Transverse colon (tissue), 3 donors: ENCODE measurements around the gene ATXN7L2.

Experiments
- EP300 ChIP-seq: sonication (generic); formaldehyde crosslinking; IDR thresholded peaks from one replicate; pipeline ENCODE4 v1.6.1; 2017; ENCODE audit warnings: antibody characterized with exemption, low read depth
- TF ChIP-seq, protein P1 (sequence below), 5 experiments: fragments of 200-600 bp in 3 of 5; fragments of 450-650 bp in 2 of 5; sonication (generic) in 3 of 5; IDR thresholded peaks; 1 replicate in 2 of 5; 2 replicates in 3 of 5; pipeline ENCODE4 v1.5.1; 2016 to 2017; ENCODE audit warnings: antibody characterized with exemption in 5 of 5, inconsistent platforms in 3 of 5, mild to moderate bottlenecking in 2 of 5, moderate library complexity in 1 of 5

- TF ChIP-seq, protein P1, sequence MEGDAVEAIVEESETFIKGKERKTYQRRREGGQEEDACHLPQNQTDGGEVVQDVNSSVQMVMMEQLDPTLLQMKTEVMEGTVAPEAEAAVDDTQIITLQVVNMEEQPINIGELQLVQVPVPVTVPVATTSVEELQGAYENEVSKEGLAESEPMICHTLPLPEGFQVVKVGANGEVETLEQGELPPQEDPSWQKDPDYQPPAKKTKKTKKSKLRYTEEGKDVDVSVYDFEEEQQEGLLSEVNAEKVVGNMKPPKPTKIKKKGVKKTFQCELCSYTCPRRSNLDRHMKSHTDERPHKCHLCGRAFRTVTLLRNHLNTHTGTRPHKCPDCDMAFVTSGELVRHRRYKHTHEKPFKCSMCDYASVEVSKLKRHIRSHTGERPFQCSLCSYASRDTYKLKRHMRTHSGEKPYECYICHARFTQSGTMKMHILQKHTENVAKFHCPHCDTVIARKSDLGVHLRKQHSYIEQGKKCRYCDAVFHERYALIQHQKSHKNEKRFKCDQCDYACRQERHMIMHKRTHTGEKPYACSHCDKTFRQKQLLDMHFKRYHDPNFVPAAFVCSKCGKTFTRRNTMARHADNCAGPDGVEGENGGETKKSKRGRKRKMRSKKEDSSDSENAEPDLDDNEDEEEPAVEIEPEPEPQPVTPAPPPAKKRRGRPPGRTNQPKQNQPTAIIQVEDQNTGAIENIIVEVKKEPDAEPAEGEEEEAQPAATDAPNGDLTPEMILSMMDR (IDR thresholded peaks at IDR 0.05), result no peak
- TF ChIP-seq EP300, result no peak
These were observed 42.6 kb upstream of the ATXN7L2 start for GRCh38 chr1:109441069-109441468.
